Spleen (tissue), 11 donors: Measurements from ENCODE around the gene ZNF417. TPM values are rescaled to one million over a fixed set of nuclear protein-coding genes. Genes with fewer than 3 reads are reported as not detected.

ENCODE experiments used
- DNase-seq: peaks from one replicate; pipeline ENCODE4 v3.0.0-alpha.2; 2020
- H3K27ac ChIP-seq, 8 donors: fragments of 200-600 bp; sonication (generic) in 7 of 8; 1 replicate in 4 of 8; 2 replicates in 4 of 8; pipeline versions ENCODE4 v1.5.0 to v1.8.0; 2016 to 2021; ENCODE audit warnings: inconsistent platforms in 4 of 8, mild to moderate bottlenecking in 4 of 8, moderate library complexity in 1 of 8
- H3K27me3 ChIP-seq, 7 donors: fragments of 200-600 bp; sonication (generic) in 6 of 7; replicated peaks in 1 of 7; 1 replicate in 4 of 7; 2 replicates in 3 of 7; pipeline versions ENCODE4 v1.5.0 to v1.8.0; 2016 to 2021; ENCODE audit warnings: inconsistent platforms in 3 of 7, mild to moderate bottlenecking in 1 of 7
- H3K36me3 ChIP-seq, 6 donors: fragments of 200-600 bp; sonication (generic) in 5 of 6; 1 replicate in 4 of 6; 2 replicates in 2 of 6; pipeline versions ENCODE4 v1.5.0 to v1.8.0; 2016 to 2021; ENCODE audit warnings: inconsistent platforms in 2 of 6
- H3K4me1 ChIP-seq, 6 donors: fragments of 200-600 bp; sonication (generic) in 5 of 6; 1 replicate in 3 of 6; 2 replicates in 3 of 6; pipeline versions ENCODE4 v1.5.0 to v1.8.0; 2016 to 2021; ENCODE audit warnings: inconsistent platforms in 3 of 6
- H3K4me3 ChIP-seq, 8 donors: fragments of 200-600 bp; sonication (generic) in 7 of 8; 1 replicate in 4 of 8; 2 replicates in 4 of 8; pipeline versions ENCODE4 v1.5.0 to v1.8.0; 2016 to 2021; ENCODE audit warnings: inconsistent platforms in 4 of 8, mild to moderate bottlenecking in 4 of 8, moderate library complexity in 2 of 8
- H3K9me3 ChIP-seq, 8 donors: fragments of 200-600 bp; sonication (generic) in 7 of 8; 1 replicate in 4 of 8; 2 replicates in 4 of 8; pipeline versions ENCODE4 v1.5.0 to v1.8.0; 2016 to 2021; ENCODE audit warnings: inconsistent platforms in 4 of 8
- CTCF ChIP-seq, 11 experiments: fragments of 200-600 bp in 7 of 11; fragments of 450-650 bp in 4 of 11; sonication (generic) in 4 of 11; IDR thresholded peaks in 8 of 11; conservative IDR thresholded peaks in 3 of 11; 1 replicate in 7 of 11; 2 replicates in 4 of 11; pipeline versions ENCODE4 v1.4.0 to v1.8.0; 2016 to 2021; ENCODE audit warnings: antibody characterized with exemption in 11 of 11, inconsistent platforms in 4 of 11, mild to moderate bottlenecking in 1 of 11
- POLR2A ChIP-seq, 3 donors: fragments of 450-650 bp; IDR thresholded peaks; one replicate each; pipeline ENCODE4 v1.5.1; 2017; ENCODE audit warnings: antibody characterized with exemption in 3 of 3, mild to moderate bottlenecking in 1 of 3
- POLR2AphosphoS5 ChIP-seq, 3 donors: sonication (generic); formaldehyde crosslinking; IDR thresholded peaks; one replicate each; pipeline ENCODE4 v1.5.1; 2017; ENCODE audit warnings: antibody characterized with exemption in 3 of 3
- WGBS, 5 donors: extraction: QIAGEN DNeasy Blood & Tissue Kit in 3 of 5; methylation state at CpG; one replicate each; pipeline versions ENCODE4 v1.1.5 to v1.1.7; 2013 to 2018; 5-methylcytosine and 5-hydroxymethylcytosine counted together
- intact Hi-C: fragments of 100-400 bp; cut with DNase I; formaldehyde crosslinking; loops from one replicate; pipeline ENCODE4 v1.15.0; 2023; ENCODE audit warnings: low total_unique reads
- polyA plus RNA-seq, 3 donors: library from polyadenylated mRNA; stranded (reverse); fragments of 200-250 nt; gene quantifications; one replicate each; pipeline ENCODE4 v1.2.1, GENCODE V29; 2013
- total RNA-seq, 7 donors: library from RNA; depleted of rRNA in 3 of 7; stranded (reverse); fragments of >200 nt in 3 of 7; fragmentation: NEBNext Ultra II Directional in 4 of 7; extraction: Animal tissue kit (Norgen Biotek cat#: 25700) in 4 of 7; gene quantifications; one replicate each; pipeline versions ENCODE4 v1.1.0 to v1.2.1, GENCODE V29; 2016 to 2021
- donor health status: healthy with polysubstance abuse.
- donor health status: DM: no; HTN: no; CAD: no; lungs with moderate emphysema.
- donor health status: DM: no; HTN: no; CAD: no.
- donor health status: Bipolar disorder and iron deficiency.
- donor health status: healthy.
- donor health status: DM: no; HTN: no; CAD: no.
- donor health status: DM: yes; HTN: yes; CAD: no.

The ZNF417 gene
- total and polyA plus RNA-seq, 10 donors = 1.5 to 31.2 (median 24.3) TPM

GRCh38 chr19:57927587-57927986 is 11.2 kb upstream of the ZNF417 start:
- Histone ChIP-seq H3K4me3 (no peak overlapping the region), H3K9me3 (peaks cover 24 to 100% (median 96%) of the 10 kb centered on the region in 8 donors), H3K4me1 (no peaks in the 10 kb centered on the region), H3K36me3 (peaks cover 0 to 78% (median 36%) of the 10 kb centered on the region in 6 donors), H3K27me3 (no peaks in the 10 kb centered on the region), H3K27ac (no peak overlapping the region)
- no peak for DNase-seq
- WGBS, 5 donors = 95 to 99% (median 97%) methylated on average over 4 of the region's 4 CpGs
- TF ChIP-seq POLR2AphosphoS5 (IDR thresholded peaks at IDR 0.05) (no peak), CTCF (IDR thresholded peaks at IDR 0.05 in 8 of 11, conservative IDR thresholded peaks at IDR 0.05 in 3 of 11) (no peak), POLR2A (IDR thresholded peaks at IDR 0.05) (no peak)
- intact Hi-C loops = no loop called here

- Histone ChIP-seq H3K4me1 (peaks cover 8 to 24% (median 18%) of the 10 kb centered on the region in 6 donors), H3K9me3 (peaks cover 0 to 47% (median 21%) of the 10 kb centered on the region in 8 donors), H3K36me3 (peaks cover 0 to 52% (median 24%) of the 10 kb centered on the region in 6 donors), H3K27ac (no peak overlapping the region), H3K27me3 (no peaks in the 10 kb centered on the region), H3K4me3 (peak overlapping the region in 1 of 8 donors; percentile 82)
- intact Hi-C loops = no loop called here
- TF ChIP-seq POLR2AphosphoS5 (IDR thresholded peaks at IDR 0.05) (no peak), CTCF (IDR thresholded peaks at IDR 0.05 in 8 of 11, conservative IDR thresholded peaks at IDR 0.05 in 3 of 11) (no peak), POLR2A (IDR thresholded peaks at IDR 0.05) (no peak)
- DNase-seq = no peak
- 91 to 94% (median 92%) methylated on average over 3 of the region's 3 CpGs for WGBS, 5 donors
Measured at GRCh38 chr19:57914531-57914930, 1.9 kb downstream of the ZNF417 start.

GRCh38 chr19:57907394-57907793 is 9.0 kb downstream of the ZNF417 start:
- H3K27ac ChIP-seq = no peak overlapping the region
- TF ChIP-seq POLR2A (IDR thresholded peaks at IDR 0.05) (no peak), CTCF (IDR thresholded peaks at IDR 0.05 in 8 of 11, conservative IDR thresholded peaks at IDR 0.05 in 3 of 11) (no peak), POLR2AphosphoS5 (IDR thresholded peaks at IDR 0.05) (no peak)
- no peak for DNase-seq
- H3K4me3 ChIP-seq = no peak overlapping the region
- H3K4me1 ChIP-seq = peaks cover 0 to 17% (median 0%) of the 10 kb centered on the region in 6 donors
- peaks cover 0 to 70% (median 42%) of the 10 kb centered on the region in 6 donors for H3K36me3 ChIP-seq
- H3K27me3 ChIP-seq = no peaks in the 10 kb centered on the region
- WGBS, 5 donors = 82 to 97% (median 91%) methylated on average over 3 of the region's 3 CpGs
- intact Hi-C loops = loop anchor here (10.0 kb wide), 1 partner anchor 803 kb away; no protein-coding TSS in a partner anchor
- H3K9me3 ChIP-seq = peaks cover 0 to 85% (median 22%) of the 10 kb centered on the region in 8 donors

DNA sequence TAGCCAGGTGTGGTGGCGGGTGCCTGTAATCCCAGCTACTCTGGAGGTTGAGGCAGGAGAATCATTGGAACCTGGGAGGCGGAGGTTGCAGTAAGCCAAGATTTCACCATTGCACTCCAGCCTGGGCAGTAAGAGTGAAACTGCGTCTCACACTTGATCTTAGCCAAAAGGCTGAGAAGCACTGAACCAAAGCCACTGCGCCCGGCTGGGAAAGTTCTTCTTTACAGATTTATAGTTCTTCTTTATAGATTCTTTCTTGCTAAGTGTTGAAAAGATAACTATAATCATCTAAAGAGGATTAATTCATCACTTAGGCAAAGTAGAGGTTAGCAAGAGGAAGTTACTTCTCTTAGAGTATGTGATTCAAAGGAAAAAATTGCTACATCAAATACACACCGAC is 11.1 kb downstream of the ZNF417 start:
- H3K9me3 ChIP-seq = peaks cover 0 to 78% (median 13%) of the 10 kb centered on the region in 8 donors
- intact Hi-C loops = loop anchor here (10.0 kb wide), 1 partner anchor 800 kb away; no protein-coding TSS in a partner anchor
- no peak for TF ChIP-seq CTCF (IDR thresholded peaks at IDR 0.05 in 8 of 11, conservative IDR thresholded peaks at IDR 0.05 in 3 of 11)
- H3K27ac ChIP-seq = peak overlapping the region in 1 of 8 donors; percentile 18
- H3K4me1 ChIP-seq = peaks cover 0 to 17% (median 0%) of the 10 kb centered on the region in 6 donors
- 75 to 84% (median 77%) methylated on average over 6 of the region's 6 CpGs for WGBS, 5 donors
- H3K36me3 ChIP-seq = peaks cover 0 to 49% (median 24%) of the 10 kb centered on the region in 6 donors
- H3K4me3 ChIP-seq = no peak overlapping the region
- no peaks in the 10 kb centered on the region for H3K27me3 ChIP-seq
- DNase-seq = no peak
